Measurements from ENCODE around the gene NRF1.

The NRF1 gene

DNA sequence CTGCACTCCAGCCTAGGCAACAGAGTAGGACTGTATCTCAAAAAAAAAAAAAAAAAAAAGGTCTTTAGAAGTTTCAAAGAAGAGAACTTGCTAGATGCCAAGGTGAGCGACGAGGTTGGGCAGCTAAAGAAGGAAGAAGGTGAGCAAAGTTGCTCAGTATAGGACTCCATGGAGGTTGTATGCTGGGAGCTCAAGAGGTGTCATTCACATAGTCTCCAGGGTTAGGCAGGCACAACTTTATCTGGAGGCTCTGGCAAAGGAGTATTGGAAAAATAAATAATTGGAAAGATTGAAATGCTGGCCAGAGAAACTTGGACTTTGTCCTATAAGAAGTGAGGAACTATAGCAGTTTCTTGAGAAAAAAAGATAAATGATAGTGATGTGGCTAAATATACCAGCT lies 74.5 kb downstream of the NRF1 start:
- FAIRE-seq: no peak

DNA sequence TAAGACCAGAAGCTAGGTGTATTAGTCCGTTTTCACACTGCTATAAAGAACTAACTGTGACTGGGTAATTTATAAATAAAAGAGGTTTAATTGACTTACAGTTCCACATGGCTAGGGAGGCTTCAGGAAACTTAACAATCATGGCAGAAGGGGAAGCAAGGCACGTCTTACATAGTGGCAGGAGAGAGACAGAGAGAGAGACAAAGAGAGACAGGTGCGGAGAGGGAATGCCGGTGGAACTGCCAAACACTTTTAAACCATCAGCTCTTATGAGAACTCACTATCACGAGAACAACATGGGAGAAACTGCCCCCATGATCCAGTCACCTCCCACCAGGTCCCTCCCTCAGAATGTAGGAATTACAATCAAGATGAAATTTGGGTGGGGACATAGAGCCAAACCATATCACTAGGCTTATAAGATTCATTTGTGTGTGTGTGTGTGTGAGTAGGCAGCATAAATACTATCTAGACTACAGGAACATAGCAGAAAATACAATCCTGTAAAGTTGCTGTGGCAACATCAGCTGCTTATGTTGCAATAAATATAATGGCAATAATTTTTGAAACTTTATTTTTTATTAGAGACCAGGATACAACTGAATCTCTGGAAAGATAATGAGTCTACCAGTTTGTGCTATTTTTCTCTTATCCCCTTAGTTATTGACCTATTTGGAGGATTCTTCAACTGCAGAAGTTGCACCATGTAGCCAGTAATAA lies 77.1 kb downstream of the NRF1 start:
- FAIRE-seq: no peak

DNA sequence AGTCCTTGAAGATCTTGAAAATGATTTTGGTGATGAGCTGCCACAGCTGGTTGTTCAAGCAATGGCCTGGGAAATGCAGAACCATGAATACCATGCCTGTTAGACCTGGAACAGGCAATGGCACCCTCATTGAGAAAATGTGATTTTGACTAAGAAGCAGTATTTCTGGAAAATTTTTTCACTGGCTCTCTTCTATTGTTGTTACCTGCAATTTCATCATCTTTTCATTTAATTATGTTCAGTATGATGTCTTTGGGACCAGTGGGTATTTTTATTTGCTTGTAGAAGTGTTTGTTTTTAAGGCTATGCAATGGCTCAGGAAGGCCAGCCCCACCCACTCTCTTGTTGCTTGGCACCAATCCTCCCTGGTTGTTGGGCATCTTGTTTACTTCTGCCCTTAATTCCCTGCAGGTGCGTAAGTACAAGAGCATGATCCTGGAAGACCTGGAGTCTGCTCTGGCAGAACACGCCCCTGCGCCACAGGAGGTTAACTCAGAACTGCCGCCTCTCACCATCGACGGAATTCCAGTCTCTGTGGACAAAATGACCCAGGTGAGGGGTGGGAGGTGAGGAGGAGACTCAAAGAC lies 78.6 kb downstream of the NRF1 start:
- no peak for FAIRE-seq

DNA sequence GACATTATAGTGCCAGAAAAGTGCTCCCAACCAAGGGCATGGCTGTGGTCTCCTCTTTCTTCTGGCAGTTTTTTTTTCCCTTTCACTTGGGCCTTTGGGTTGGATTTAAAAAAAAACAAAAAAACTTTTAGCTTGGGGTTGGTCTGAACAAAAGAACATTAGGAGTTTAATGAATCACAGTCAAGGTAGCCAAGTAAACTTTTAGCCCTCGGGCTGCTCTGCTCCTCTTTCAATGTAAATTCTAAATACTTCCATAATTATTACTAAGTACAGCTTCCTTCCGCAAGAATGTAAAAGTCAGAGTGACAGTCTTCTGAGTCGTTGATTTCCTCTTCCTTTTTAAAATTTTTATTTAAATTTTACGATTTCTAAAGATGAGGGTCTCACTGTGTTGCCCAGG lies 79.2 kb downstream of the NRF1 start:
- FAIRE-seq: no peak

DNA sequence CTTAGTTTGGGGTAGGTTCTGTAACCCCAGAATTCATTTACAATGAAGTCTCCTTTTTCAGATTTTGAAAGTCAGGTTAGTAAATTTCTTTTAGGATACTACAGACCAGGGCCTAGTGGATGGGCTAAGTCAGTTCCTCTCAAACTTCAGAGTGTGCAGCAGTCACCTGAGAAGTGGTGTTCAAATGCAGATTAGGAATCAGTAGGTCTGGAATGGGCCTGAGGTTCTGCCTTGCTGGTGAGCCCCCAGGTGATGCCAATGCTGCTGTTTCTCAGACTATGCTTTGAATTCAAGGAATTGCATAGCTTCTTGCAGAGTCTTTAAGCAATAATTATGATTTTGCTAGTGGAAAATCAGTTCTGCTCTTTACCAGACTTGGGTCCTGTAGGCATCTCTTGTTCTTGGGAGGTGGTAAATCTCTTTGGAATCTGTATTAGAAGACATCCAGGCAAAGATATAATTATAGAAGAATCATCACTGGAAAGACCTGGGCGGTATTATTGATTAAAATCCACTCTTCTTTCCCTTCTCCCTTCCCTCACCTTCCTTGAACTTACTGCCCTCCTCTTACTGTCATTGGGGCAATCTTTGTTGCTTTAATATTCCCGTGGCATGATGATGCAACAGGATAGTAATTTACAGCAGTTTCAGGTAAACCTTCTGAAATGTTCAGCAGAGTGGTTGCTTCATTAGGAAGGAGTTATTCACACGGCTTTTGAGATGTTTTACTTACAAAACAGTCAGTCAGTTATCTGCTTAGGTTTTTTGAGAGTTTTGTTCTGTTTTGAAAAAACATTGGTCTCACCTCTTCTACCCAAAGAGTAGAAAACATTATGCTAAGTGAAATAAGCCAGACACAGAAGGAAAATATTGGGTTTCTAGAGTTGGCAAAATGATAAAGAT lies 87.2 kb downstream of the NRF1 start:
- no peak for FAIRE-seq

DNA sequence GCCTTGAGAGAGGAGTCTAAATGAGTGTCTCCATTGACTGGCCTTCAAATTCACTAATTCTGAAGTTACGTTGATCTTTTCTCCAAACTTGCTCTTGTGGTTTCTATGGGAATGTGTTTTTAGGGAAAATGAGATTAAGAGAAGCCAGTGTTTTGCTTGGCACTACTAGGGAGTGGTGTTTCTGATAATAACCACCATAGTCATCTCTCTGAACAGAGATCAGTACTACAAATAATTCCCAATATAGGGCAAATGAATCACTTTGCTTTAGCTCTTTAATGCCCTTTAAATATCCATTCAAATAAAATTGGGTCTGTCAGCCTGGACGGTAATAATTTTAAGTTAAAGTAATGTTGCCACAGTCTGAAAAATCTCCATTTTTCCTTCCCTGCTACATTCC lies 90.8 kb downstream of the NRF1 start:
- no peak for FAIRE-seq

DNA sequence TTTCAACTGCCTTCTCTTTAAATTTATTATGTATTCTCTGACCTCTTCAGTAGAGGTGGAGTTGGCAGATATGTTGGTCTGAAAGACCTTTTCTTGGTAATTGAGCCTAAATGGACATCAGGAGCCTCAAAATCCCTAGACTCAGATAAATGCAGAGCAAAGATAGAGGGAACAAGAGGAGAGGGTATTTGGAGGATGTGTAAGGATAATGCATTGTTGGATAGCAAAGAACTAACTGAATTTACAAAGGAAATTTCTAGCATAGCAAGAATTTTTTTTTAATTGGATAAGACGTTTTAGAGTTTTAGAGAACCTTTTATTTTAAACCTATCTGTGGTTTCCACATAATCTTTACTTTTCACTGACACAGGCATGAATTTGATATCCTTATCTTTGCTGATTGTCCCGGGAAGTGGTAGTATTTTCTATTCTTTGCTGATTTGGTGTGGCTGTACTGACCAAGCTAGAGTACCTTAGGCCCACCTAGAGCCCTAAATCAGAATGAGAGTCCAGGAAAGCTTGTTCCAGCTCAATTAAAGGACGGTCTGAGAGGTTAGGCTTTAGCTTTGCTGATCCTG lies 91.3 kb downstream of the NRF1 start:
- FAIRE-seq: no peak

DNA sequence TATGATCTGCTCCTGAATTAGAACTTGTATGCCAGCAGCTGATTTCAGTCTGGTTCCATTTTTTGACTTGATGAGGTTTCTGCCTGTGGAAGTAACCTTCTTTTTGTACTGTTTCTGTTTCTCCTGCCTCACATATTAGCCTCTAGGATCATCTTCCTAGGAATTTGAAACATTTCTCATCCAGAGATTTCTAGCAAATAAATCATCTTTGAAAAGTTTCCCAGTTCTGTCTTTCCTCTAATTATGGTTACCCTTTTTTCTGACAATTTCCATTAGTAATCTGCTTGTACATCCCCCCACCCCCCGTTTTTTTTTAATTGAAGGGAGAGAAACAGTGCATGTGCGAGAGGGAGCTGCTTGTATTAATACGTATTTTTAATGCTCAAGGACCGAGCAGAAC lies 92.2 kb downstream of the NRF1 start:
- FAIRE-seq: no peak

DNA sequence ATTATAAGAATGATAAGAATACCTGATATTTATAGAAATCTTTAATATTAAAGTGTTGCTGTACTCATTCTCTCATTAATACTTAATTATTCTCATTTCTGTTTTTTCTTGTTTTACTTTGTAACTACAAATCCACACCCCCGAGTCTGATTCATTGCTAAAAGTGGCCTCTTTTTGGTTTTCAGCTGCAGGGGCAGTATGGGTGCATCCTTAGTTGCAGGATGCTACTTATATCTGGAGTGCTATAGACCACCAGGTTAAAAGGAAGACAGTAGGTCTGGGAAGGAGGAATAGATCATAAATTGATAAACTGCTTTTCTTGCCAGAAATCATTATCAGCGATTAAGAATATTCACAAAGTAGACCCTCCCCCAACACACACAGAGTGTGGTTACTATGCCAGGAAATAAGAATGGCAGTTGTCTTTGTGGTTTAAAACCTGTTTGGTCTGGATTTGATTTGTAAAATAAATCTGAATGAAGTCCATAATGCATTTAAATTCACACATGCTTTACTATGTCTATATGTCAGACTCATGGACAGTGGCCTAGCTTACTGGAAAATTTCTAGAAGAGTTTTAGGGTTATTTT lies 96.5 kb downstream of the NRF1 start:
- FAIRE-seq: no peak

DNA sequence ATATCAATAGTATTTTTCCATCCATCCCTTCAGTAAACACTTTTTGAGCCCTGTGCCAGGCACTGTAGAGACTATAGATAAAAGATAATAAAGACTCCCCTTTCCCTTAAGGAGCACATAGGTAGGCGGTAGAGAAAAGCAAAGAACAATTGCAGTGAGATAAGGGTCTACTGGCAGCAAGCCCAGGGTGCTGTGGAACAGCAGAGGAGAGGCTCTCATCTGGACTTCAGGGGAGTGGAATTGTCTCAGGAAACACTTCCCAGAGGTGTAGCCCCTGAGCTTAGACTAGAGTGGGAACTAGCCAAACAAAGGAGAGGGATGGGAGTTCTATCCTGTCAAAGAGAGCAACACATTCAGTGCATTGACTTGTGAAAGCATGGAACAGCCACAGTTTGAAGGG lies 102.0 kb downstream of the NRF1 start:
- no peak for FAIRE-seq

DNA sequence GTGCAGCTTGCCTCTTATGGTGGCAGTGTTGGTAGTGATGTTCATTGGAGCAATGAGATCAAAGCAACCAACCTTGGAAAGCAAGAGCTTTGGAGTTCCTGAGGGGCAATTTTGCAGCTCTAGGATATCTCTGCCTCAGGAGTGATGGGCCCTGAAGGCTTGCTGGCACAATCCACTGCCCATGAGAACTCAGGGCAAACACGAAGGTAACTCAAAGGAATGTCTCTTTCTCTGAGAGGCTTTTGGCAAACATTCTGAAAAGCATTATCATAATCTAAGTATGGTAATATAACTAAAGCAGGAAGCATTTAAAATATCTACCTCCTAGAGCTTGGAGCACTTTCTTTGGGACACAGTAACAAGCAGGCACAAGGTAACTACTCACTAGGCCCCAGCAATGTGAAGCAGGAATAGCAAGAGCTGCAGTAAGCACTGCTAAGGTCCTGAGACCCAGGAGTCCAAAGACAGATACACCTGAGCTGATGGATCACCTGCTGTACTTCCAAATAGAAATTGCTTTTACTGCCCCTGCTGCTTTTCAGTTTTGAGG lies 103.1 kb downstream of the NRF1 start:
- FAIRE-seq: no peak

DNA sequence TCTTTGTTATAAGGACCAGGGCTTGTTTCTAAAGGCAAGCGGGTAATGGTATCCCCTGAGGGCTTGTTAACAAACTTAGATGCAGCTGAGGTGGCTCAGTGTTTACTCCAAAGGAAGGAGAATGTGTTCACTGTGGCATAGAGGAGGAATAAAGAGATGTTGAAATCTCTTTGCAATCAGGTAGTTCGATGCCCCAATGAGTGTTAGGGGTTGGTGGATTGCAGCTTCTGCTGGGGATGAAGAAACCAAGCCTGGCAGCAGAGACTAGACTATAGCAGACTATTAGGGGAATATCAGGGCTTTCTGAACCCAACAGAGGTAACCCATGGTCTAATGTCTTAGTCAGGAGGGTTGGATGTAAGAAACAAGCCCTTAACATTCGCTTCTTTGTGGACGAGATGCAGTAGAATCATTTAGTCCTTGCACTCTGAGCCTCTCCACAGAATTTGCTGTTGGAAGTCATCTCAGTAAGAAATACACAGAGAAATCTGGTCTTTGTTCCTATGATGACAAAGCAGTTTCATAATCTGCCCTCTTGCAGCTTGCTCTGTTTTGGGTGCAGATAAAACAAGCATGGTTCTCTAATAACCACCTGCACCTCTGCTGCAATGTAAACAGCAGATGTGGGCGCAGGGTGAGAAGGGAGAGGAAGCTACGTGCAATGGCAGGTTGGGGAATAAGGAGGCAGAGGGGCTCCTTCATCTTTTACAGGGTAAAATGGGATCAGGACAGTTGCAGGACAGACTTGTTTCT lies 108.6 kb downstream of the NRF1 start:
- no peak for FAIRE-seq

DNA sequence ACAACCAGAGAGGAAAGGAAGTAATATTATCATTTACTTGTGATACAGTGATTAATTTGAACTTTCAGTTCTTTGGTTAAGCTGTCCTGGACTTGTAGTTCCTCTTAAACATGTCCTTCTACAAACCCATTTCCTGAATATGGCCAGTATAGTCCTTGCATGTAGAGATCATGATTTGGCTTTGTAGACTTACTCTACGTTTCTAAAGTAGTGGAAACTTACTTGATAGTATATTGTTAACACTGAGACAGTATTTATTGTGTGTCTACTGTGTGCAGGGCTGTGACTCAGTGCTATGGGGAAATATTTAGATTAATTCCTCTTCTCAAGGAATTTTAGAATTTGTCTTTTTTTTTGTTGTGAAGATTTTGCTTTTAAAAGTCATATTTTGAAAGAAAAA lies 109.5 kb downstream of the NRF1 start:
- no peak for FAIRE-seq

DNA sequence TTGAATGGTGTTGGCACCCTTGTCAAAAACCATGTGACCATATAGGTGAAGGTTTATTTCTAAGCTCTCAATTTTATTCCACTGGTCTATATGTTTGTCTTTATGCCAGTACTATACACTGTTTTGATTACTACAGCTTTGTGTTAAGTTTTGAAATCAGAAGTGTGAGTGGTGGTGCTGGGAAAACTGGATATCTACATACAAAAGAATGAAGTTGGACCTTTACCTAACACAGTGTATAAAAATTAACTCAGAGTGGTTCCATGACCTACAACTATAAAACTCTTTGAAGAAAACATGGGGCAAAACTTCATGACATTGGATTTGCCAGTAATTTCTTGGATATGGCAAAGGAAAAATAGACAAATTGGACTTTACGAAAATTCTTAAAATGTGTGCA lies 112.2 kb downstream of the NRF1 start:
- no peak for FAIRE-seq

DNA sequence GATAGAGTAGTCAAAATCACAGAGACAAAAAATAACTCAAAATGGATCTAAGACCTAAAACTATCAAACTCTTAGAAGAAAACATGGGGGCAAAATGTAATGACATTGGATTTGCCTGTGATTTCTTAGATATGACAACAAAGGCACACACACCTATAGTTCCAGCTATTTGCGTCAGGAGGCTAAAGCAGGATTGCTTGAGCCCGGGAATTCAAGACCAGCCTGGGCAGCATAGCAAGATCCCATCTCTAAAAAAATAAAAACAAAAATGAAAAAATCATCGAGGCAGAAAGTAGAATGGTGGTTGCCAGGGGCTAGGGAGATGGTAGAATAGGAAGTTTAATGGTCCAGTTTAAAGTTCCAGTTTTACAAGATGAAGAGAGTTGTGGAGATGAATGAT lies 113.3 kb downstream of the NRF1 start:
- FAIRE-seq: no peak

DNA sequence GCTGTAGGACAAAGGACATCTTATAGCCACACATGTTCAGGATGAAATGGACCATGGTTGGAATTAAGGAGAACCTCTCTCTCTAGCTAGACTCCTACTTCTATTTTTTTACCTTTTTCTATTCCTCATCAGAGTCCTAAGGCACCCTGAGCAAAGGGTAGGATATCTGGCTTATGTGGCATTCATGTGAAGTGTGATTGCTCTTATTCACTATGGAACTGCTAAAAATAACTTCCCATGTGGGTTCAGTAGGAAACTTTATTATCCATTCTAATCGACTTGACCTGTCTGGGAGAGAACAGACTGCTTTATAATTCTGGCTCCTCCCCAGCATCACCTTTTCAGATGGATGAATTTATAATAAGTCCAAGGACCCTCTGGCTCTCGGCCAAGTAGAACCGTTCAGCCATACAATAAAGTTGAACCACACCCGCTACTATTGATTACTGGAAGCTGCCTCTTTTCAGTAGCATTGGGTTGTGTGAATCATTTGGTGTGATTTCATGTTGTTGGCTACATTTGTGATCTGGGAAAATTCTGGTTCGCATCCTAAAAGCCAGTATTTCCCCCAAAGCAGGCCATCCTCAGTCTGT lies 117.5 kb downstream of the NRF1 start:
- no peak for FAIRE-seq

DNA sequence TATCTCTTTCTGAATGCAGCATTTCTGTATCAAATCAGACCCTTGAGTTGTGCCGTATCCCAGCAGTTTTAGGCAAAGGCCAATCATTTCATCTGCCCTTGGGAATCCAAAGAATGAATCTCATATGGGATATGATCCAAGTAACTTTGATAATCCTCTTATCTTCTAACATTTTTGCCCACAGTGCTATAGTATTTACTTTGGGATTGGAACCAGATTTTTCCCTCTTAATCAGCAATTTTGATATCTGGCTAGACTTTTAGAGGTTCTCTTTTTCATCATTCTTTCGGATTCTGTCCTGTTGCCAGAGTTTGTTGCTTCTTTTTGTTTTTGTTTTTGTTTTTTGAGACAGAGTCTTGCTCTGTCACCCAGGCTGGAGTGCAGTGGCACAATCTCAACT lies 118.0 kb downstream of the NRF1 start:
- FAIRE-seq: no peak

DNA sequence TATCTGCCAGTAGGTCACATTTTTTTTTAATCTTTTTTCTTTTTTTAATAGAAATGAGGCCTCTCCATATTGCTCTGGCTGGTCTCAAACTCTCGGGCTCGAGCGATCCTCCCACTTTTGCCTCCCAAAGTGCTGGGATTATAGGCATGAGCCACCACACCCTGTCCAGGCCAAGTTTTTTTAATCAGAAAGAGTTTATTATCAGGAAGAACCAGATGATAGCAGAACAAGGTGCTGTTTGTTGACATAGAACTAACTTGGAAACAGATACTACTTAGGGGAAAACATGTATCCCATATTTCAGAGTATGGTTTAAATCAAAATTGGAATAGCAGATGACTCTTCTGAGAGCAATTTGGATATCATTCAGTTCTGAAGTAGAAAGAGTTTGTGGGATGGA lies 118.6 kb downstream of the NRF1 start:
- no peak for FAIRE-seq

DNA sequence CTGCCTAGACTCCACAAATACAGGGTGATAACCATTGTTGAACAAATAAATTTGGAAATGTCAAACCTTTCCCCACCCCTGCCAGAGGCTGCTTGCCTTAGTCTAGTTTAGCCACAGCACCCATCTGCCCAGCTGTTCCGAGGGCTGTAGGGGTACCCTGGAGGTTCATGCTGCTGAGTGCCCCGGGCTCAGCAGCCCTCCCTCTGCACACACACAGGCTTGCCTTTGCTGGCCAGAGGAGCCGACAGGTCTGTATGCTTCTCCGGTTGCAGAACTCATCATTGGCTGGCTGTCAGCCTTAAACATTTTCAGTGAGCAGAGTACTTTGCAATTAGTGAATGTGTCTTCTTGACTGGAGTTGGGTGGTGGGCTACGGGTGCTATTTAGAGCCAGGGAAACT lies 122.9 kb downstream of the NRF1 start:
- FAIRE-seq: no peak

DNA sequence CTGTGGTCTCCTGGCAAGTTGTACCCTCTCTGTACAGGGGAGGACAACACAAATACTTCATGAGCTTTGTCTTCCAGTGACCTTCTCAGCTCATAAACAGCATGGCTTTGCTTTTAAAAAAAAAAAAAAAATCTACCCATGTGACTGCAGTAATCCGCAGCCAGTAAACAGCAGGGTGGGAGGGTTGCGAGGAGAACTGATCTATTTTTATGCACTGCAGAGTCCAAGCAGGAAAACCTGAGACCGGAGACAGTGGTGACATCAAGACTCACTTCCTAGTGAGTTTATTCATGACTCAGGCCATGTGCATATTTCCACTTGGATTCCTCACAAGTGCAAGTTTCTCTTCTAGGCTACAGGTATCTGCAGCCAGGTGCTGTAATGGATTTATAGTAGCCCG lies 127.9 kb downstream of the NRF1 start:
- no peak for FAIRE-seq

DNA sequence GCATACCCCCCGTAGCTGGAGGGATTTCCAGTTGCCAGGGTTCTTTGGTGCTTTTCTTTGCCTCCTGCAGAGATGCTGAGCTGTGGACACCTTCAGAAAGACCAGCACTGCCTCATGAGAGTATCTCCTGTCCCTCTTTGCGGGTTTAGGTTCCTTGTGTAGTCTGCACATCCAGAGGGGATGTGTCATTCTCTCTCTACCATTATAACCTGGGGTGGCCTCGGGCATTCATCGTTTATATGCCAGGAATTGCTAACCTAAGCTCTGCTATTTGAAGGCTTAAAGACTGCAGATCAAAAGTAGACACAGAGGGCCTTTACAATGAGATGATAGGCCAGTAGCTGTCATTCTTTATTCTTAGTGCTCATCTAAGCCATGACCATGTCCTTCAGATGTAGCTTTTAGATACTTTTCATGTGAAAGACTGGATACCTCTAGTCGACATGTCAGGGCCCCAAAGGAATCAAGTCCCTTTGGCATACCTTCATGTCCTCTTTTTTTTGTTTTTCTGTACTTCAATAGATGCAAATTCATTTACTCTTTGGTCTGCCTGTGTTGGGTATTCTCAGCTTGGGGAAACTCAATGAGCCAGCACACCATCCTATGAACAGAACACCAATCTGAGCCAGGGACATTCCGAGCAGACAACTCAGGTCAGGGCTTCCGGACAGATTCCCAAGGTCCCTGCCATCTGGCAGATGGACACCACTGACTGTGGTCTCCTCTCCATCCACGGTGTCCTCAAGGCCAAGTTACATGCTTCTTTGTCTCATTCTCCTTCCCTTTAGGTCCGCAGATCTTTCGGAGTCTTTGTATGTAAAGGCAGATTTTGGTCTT lies 129.3 kb downstream of the NRF1 start:
- no peak for FAIRE-seq

All from endometrium (tissue), 2 donors.